Iris pigment epithelial cell (primary cell): Measurements from ENCODE around the gene SYK.
"Not testable (repeated sequence)": the region's sequence is repeated elsewhere in the genome, so short reads cannot be mapped to it uniquely, and the experiment has no call there.

Source experiments
- DNase-seq: peaks from one replicate; pipeline ENCODE4 v3.0.0-alpha.2; 2011; ENCODE audit warnings: low read depth

The SYK gene

GRCh38 chr9:90880669-90881068 lies 79.0 kb downstream of the SYK start:
- no peak for DNase-seq

DNA sequence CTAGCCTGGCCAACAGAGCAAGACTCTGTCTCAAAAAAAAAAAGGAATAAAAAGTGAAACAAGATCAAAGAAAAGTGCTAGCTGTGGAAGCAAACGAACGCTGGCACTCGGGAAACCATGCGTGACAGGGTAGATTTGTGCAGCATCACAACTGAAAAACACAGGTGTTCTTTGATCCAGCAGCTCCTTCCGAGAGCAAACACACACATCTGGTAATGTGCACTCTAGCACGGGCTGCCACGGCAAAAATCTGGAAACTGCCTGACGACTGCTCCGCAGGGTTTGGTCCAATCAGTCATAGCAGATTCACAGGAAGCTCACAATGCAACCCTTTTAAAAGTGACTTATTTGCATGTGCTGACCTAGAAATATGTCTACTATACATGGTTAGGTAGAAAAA lies 80.0 kb downstream of the SYK start:
- no peak for DNase-seq

- no peak for DNase-seq
These were observed 81.5 kb downstream of the SYK start for GRCh38 chr9:90882991-90883600.

GRCh38 chr9:90883661-90884060 lies 82.0 kb downstream of the SYK start:
- DNase-seq: no peak

GRCh38 chr9:90884178-90884577 lies 82.6 kb downstream of the SYK start:
- no peak for DNase-seq

DNA sequence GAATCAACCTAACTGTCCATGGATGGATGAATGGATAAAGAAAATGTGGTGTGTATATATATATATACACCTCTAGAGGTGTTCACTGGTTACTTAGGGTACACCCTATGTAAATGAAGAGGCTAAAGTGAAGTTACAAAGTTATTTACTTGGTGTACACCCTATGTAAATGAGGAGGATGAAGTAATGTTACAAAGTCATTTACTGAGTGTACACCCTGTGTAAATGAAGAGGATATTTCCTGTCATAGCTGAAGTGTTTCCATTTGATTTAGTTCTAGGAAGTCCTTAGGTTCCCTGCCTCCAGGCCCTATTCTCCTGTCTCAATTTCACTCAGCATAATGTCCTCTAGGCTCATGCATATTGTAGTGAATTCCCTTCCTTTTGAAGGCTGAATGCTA lies 85.2 kb downstream of the SYK start:
- not testable (repeated sequence) for DNase-seq

DNA sequence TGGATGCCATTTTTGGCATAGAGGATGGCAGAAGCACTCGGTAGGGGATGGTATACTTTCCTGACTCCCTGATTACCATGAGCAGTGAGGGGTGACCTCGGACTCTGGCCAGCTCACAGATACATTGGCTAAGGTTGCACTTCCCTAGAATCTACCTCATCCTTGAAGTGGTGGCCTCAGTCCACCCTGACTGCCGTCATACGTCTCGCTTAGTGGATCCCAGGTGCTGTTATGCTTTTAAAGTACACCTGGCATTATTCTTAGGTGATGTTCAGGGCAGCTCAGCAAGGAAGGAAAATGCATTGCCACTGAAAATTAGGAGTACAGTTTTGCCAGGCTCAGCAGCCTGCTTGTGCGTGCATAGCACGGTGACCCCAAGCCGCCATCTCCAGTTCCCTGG lies 87.3 kb downstream of the SYK start:
- no peak for DNase-seq

DNA sequence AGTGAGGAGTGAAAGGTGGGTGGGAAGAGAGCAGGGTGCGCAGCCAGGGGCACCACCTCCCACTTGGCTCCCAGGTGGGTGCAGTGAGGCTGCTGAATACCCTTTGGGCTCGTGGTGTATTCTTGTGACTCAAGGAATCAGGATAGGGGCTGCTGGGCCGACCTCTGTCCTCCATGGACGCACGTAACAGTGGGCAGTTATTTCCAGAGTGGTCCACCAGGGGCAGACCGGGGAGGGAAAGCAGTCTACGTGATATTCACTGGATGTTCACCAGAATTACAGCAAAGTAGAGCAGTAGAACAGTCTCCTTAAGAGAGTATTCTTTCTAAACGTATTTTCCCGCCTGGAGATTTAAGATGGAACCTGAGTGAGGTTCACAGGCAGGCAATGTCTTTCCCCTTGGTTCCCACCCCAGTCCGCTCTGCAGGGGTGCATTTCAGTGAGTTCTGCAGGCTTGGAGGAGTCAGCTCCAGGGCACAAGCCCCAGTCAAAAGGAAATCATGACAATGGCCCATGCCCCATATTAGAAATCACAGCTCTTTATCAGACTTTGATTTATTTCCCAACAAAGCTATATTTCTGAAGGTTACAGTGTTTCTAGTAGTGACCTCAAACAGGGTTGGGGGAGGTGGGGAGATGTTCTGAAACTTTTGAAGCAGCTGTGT lies 88.7 kb downstream of the SYK start:
- no peak for DNase-seq

GRCh38 chr9:90891308-90892040 lies 89.9 kb downstream of the SYK start:
- DNase-seq: no peak

DNA sequence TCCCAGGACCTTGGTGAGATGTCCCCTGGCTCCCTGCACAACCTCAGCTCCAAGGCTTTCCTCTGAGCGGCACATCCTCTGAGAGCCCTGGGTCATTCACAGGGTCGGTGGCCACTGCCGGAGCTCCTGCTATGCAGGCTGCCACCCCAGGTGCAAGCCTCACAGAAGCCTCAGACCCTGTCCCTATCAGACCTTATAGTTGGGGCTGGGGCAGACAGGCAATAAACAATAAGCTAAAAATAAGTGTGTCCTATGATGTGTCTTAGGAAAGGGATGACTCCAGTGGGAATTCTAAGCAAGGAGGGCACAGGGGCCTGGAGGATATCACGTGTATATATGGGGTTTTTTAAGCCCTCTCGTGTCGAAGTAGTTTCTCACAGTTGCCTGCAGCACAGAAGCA lies 91.3 kb downstream of the SYK start:
- DNase-seq: no peak

DNA sequence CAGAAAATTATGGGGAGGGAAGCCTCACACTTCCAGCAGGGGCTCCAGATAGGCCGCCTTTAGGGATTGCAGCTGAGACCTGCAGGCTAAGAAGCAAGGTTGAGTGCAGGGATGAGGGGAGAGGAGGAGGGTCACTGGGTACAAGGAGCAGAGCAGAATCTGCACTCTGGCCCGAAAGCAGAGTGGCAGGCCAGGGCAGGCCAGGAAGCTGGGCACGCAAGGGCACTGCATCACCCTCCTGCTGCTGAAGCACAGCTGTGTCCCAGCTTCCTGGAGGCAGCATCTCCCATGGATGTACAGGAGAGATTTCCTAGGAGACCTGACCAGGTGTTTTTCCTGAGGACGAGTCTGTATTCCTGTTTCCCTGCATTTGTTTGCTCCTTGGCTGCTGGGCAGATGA lies 92.1 kb downstream of the SYK start:
- DNase-seq: no peak

DNA sequence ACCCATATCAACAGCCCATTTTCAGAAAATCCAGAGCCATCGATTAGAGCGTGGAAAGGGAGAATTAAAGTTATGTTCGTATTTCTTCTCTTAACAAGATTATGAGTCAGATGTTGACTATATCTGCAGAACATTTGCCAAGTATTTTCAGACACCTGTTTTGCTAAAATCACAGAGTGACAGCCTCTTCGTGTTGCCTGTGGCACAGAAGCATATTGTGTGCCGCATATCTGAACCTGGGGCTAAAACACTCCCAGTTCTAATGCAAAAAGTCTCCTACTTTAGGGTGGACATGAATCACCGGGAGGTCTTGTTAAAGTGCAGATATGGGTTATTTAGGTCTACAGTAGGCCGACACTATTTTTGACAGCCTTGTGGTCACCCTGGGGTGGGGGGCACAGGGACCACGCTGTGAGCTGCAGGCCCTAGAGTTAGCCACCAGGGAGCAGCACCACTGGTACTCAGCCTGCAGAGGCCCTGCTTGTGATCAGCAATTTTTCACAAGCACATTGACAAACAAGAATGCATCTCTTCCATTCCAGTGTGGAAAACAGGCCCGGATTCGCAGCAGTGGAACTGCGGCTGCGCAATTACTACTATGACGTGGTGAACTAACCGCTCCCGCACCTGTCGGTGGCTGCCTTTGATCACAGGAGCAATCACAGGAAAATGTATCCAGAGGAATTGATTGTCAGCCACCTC lies 93.5 kb downstream of the SYK start:
- DNase-seq: peak; percentile 27

- DNase-seq: no peak
These were observed 94.2 kb downstream of the SYK start for GRCh38 chr9:90895786-90896185.

DNA sequence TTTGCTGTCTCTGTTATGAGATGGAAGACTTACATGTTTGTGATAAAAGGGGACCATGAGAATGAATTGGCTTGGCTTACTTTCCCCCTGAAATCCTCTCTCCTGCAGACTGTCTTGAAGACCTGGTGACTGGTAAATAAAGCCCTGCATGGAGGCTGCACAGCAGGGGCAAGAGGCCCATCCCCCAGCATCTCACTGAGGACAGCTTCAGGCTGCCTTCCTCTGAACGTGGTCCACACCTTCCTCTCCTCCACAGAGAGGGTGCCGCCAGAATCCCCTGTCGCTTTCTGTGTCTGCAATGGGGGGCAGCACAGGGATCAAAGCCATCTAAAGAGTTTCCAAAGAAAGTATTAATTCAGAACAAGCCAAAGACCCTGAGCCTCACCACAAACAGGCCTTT lies 94.6 kb downstream of the SYK start:
- no peak for DNase-seq

DNA sequence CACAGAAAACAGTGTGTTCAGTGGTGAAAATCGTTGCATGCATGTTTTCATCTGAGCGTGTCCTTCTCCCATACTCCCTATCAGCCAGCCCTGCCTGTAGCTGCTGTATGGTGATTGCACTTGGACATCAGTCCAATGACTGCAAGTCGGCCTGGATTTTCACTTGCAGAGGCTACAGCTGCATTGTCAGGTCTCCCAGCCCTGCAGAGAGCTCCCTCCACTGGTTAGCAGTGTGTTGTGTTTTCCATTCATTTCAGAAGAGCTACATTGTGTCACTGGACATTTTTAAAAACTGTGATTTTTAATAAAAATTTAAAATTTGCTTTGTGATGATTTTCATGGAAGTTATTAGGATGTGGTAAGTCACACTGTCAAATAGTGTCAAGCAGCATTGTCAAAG lies 96.6 kb downstream of the SYK start:
- DNase-seq: peak; percentile 31

DNA sequence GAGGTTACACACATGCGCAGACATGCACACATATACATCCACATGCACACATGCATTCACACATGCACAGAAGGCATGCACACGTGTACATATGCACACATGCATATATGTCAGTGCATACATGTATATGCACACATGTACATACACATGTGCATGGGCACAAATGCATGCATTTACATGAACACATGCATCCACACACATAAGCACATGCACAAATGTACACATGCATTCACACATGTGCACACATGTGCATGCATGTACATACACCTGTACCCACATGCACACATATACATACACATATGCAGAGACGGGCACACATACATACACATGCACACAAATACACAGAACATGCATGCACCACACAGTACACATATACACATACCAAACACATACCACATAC lies 97.7 kb downstream of the SYK start:
- no peak for DNase-seq

GRCh38 chr9:90900130-90900529 lies 98.5 kb downstream of the SYK start:
- DNase-seq: no peak

GRCh38 chr9:90901933-90902332 lies 100.3 kb downstream of the SYK start:
- DNase-seq: no peak

DNA sequence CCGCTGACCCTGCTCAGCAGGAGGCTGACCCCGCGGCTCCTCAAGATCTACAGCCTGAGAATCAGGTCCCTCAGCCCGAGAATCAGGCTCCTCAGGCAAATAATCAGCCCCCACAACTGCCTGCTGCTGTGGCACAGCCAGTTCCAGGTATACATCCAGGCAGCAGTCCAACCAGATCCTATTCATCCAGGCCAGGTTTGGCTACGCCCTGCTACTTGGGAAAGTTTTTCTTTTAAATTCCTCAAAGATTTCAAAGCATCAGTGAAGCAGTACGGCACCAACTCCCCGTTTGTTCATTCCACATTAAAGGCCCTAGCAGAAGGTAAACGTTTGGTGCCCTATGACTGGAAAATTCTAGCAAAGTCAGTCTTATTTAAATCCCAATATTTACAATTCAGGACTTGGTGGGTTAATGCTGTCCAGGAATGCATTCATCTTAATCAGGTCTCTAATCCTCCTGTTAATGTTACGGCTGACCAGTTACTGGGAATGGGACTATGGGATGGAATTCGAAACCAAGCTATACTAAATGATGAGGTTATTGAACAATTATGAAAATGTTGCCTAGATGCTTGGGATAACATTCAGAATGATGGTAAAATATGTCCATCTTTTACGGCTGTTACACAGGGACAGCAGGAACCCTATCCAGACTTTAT lies 102.3 kb downstream of the SYK start:
- DNase-seq: no peak

DNA sequence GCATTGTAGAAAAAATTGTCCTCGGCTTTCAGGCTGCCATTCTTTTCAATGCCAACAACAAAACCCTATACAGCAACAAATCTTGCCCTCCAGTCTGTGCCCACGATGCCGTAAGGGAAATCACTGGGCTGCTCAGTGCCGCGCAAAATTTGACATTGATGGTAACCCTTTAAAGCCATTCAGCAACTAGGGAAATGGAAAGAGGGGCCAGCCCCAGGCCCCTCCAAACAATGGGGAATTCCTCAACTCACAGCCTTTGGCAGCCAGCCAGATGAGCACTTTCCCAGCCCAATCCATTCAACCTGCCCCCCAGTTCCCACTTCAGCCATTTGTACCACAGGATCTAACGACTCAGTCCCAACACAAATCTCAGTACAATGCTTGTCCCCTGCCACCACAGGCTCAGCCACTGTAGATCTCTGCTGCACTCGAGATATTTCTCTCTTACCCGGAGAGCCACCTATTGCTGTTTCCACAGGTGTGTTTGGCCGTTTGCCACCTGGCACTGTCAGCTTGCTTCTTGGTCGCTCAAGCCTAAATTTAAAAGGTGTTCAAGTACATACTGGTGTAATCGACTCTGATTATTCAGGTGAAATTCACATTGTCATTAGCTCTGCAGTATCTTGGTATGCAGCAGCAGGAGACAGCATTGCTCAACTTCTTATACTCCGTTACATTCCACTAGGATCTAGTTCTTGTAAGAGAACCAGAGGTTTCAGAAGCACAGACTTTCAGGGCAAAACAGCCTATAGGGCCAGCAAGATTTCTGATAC lies 103.3 kb downstream of the SYK start:
- no peak for DNase-seq

- no peak for DNase-seq
These were observed 104.2 kb downstream of the SYK start for GRCh38 chr9:90905822-90906221.
